SH-SY5Y (cell line): ENCODE results near the gene CFAP251.

Source experiments
- GATA2 ChIP-seq: IDR thresholded peaks from 2 replicates; pipeline ENCODE4 v1.6.1; 2011; ENCODE audit warnings: mild to moderate bottlenecking, low read depth, low read length
- GATA3 ChIP-seq: IDR thresholded peaks from 2 replicates; pipeline ENCODE4 v1.6.1; 2011; ENCODE audit warnings: low read depth, mild to moderate bottlenecking, low read length, moderate library complexity

GRCh38 chr12:122026706-122027333 is 108.4 kb downstream of the CFAP251 start:
- no peak for TF ChIP-seq GATA3
- no peak for TF ChIP-seq GATA2
